ENCODE results near the gene HNRNPLL.

HNRNPLL gene

DNA sequence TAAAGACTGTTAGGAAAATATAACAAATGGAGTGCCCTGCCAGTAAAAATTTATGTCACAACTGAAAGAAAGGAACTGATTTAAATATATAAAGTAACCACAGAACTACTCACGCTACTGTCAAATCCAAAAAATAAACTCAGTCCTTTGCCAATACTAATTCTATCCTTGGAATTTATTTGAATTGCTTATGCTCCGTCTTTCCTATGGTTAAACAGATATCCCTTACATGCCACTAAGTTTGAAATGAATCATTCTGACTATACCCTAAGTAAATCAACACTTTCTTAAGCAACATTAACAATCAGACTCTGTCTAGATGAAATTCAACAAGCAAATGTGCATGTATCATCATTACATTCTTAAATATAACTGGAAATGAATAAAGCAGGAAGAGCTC lies 9.8 kb downstream of the HNRNPLL start:
- no peak for DNase-seq (ENCODE audit: low read depth in 2 of 2)

DNA sequence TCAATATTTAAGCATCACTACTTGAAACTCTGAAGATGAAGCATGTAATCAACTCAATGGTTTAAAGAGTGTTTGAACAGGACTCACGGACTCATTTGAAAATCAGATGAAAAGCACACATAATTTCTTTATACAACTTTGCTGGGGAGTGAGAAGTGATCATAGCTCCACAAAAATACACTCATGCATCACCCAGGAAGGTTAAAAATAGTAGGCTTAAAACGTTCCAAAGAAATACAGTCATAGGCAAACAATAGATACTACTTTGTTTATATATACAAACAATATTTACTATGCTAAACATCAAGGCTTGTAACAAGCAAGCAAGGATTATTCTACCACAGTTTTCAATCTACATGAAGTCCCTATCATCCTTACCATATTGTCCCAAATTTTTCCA lies 11.6 kb downstream of the HNRNPLL start:
- DNase-seq (ENCODE audit: low read depth in 2 of 2), result no peak

DNA sequence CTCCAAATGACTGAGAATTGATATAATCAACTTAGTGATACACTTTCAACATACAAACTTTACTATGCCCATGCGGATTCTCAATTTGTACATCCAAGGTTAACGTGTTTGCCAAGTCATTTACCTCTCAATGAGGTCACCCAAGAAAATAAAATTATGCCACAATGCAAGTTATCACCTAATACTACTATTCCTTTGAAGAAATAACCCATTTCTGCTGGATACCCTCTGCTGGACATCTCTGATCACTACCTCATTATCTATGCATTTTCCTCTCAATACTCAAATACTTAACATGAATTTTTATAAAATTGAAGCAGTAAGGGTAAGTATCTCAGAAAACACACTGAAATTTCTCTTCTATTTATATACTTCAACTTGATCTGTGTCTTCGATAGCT lies 12.7 kb downstream of the HNRNPLL start:
- DNase-seq (ENCODE audit: low read depth in 2 of 2), result no peak

DNA sequence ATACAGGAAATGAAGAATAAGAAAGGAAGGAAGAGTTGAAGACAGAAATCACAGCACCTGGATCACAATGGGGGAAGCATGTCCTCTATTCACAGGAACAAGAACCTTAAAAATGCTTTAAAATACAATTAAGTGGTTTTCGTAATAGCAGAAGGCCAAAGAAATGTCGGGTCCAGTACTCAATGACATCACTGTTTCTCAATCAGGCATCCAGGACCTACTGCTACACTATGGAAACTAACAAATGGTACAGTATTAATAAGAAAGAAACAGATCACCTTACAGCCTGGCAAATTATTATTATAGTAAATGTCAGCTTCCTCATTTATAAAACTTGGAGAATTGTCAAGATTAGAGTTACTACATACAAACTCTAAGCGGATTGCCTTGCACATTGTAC lies 15.8 kb downstream of the HNRNPLL start:
- DNase-seq (ENCODE audit: low read depth in 2 of 2), result no peak

DNA sequence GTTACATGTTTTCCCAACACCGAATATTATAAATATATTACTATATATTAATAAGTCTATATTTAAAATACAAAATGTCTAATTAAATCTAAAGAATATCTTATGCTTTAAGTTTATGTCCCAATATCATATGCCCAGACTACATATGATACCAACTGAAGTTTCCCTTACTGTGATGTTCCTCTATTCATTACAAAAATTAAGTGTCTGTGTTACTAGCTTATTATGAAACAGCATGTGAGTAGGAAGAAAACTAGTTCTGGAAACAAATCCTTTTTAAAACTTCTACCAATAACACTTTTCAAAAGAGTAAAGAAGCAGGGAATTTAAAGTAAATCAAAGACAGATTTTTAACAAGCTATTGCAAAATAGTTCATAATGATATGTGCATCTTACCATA lies 17.8 kb downstream of the HNRNPLL start:
- DNase-seq (ENCODE audit: low read depth in 2 of 2), result no peak

DNA sequence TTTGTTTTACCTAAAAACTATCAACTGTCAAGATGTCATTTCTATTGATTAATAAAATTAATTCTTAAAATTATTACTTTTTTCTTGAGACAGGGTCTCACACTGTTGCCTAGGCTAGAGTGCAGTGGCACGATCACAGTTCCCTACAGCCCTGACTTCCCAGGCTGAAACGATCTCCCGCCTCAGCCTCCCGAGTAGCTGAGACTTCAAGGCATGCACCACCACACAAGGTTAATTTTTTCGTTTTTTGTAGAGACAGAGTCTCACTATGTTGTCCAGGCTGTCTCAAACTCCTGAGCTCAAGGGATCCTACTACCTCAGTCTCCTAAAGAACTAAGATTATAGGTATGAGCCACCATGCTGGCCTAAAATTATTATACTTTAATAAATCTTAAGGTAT lies 18.7 kb downstream of the HNRNPLL start:
- no peak for DNase-seq (ENCODE audit: low read depth in 2 of 2)

DNA sequence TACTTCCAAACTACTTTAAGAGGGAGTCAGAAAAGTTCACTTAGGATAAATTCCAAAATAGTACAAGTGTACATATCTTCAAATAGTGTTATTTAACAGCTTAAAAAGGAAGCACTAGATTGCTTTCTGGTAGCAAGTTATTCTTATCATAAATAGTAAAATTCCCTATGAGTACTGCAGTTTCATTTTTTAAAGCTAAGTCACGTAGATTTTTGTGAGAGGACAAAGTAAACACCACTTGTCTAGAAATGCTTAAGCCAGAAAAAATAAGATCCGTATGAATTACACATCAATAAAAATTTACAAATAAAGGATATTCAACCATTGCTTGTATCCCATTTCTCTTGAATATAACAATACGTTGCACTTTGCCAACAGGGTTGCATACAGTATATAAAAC lies 19.2 kb downstream of the HNRNPLL start:
- no peak for DNase-seq (ENCODE audit: low read depth in 2 of 2)

DNA sequence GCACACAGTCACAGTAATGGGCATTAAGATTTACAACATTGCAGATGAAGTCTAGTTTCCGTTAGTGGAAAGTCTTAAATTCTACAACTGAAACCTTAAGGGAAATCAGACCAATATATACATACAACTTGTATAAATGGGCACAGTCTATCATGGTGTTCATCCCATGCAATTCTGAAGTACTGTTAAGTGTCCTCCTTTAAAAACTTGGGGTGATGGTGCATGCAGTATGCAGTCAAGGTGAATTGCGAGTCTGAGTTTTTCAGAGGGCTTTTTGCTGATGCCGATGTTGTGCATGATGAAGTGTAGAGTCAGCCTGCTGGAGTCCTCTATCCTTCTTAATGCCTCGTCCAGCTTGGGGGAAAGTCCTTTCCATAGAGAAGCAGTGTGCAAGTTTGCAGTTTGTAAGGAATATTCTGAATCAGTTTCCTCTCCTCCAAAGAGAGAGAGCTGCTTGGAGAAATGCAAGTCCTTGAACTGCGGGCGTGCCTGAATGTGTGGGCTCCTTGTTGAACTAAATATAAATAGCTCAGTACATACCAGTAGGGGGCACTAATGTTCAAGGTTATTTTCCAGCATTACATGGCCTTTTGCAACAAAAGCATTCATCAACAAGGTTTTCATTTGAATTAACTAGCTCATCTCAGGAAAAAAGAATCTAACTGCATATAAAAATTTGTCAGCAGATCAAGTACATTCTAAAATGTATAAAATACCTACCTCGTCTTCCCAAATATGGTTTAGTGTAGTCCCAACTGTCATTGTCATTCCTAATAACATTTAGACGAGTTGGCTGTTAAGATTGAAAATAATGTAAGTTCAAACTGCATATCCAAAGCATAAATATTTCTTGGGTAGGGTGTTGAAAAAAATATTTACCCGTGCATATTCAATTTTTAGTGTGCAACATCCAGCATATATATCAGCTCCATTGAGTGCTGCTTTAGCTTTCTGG lies 21.3 kb downstream of the HNRNPLL start:
- peak in 1 of 2 donors; percentile 8 for DNase-seq (ENCODE audit: low read depth in 2 of 2)

DNA sequence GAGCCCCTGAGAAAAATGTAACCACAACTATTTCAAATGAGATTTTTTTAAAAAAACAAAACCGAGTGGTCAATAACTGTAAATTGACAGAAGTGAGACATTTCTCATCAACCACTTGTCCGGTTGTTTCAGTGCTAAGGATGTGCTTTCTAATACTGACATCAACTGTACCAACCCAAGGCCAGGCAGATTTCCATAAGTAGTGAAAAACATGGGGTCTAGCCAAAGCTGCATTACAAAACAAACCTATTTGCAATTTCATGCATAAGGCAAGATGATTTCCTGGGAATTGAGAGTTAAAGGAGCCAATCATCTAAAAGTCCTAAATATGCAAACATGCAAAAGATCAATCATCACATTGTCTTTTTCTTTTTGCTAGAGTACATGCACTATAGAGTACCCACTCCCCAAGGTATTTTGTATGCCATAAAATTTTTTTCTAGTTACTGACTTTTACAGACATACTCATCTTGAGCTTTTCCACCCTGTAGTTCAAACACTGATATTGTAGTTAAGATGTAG lies 22.6 kb downstream of the HNRNPLL start:
- DNase-seq (ENCODE audit: low read depth in 2 of 2), result no peak

DNA sequence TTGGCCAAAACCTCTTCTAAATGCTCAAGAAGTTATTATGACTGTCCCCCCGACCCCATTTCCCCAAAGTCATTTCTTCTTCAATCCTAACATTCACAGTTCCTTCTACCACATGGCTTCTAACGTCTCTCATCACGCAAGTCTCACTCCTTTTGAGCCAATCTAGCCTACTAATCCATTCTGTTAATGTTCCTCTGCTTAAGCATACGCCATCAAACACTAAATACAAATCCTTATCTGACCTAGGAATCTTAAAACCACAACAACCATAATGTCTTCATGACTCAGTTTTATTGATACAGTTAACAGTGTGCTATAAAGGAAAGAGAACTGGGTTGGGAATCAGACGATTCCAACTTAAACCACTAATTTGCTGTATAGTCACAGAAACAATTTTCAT lies 23.9 kb downstream of the HNRNPLL start:
- DNase-seq (ENCODE audit: low read depth in 2 of 2), result no peak

DNA sequence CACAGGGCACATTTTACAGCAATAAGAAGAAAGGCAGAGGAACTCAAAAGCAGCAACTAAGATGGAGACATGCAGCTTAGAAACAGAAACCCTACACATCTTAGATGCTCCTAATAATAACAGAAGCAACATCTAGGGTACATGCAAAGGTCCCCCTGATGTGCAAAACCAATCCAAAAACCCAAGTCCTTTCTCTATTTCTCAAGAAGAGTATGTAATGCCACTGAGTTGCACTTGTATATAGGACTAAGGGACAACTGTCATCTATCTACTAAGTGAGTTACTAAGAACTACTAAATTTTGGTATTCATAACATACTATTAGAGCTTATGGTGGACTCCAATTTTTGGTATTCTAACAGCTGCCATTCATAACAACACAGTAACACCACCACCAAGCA lies 28.4 kb downstream of the HNRNPLL start:
- no peak for DNase-seq (ENCODE audit: low read depth in 2 of 2)

DNA sequence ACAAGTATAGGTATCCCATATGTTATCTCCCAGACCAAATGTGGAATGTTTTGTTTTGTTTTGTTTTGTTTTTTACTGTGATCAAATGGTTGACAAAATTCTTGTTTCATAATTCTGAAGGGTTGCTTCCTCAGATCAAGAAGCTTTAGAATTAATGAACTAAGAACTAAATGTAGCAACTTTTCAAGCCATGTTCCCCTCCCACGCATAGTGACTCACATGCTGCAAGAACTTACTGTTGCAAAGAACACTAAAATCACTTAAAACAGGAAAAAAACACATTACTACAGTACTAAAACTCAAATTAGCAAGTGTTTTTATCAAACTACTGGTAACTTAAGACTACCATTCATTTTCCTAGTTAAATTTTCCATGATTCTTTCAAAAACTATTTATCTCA lies 30.6 kb downstream of the HNRNPLL start:
- no peak for DNase-seq (ENCODE audit: low read depth in 2 of 2)

DNA sequence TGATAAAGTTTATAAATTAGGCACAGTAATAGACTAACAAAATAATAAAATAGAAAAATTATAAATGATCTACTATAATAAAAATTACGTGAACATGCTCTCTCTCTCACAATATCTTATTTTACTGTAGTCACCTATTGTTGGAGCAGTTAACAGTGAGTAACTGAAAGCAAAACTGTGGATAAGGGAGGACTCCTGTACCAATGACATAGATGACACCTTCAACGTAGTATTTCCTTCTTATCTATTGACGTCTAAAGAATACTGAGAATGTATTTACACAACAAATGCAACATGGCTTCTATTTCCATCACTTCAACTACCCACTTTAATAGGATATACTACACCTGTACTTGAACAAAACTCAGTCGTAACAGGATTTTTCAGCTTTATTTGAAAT lies 31.5 kb downstream of the HNRNPLL start:
- DNase-seq (ENCODE audit: low read depth in 2 of 2), result no peak

DNA sequence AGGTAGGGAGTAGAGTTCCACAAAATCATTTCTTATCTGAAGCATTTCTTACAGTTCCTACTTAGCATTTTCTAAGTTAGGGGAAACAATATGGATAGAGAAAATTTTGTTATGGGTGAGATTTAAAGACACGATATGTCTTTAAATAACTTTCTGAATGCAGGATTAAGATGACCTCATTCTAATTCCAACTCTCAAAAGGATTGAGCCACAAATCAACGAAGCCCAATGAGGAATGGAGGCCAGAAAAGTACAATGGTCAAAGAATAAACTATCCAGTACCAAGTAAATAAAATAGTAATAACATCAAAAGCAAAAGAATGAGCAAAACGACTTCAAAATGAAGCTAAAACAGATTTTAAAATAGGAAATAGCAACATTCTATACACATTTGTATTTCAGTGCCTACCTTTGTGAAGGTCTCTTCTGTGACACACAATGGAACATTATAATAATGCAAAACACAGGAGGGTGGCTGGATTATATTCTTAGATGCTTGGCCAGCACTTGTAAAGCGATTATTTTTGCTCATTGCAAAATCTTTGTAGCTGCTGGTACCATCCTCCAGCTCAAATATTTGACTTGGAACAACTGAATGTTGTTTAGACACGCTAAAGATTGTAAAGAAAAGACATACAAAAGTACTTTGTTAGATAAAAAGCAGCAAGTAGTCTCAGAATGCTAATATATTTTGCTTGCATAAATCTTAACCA lies 33.8 kb downstream of the HNRNPLL start:
- no peak for DNase-seq (ENCODE audit: low read depth in 2 of 2)

DNA sequence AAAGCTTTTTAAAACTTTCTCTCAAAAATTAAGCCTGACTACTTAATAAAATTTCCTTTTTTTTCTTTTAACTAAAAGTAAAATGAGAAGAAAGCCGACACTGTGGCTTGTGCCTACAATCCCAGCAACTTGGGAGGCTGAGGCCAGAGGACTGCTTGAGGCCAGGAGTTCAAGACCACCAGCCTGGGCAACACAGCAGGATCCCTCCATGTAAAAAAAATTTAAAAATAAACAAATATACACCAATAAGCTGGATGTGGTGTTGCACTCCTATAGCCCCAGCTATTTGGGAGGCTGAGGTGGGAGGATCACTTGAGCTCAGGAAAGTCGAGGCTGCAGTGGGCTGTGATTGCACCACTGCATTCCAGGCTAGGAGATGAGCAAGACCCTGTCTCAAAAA lies 37.4 kb downstream of the HNRNPLL start:
- no peak for DNase-seq (ENCODE audit: low read depth in 2 of 2)

DNA sequence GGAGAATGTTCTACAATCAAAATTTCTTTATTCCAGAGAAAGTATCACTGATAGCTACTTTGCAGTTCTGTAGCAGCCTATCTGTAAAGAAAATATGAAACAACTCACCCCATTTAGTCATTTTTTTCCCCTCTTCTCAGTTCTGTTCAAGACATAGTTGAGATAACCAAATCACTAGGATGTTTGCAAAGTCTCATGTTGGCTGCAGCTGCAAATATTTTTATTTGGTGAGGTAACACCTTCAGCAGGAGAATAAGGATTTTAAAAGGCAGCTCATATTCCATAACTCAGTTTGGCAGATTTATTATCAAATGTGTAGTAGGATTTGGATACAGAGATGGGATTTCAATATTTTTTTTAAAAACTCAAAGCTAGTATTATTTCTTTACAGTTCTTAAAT lies 41.0 kb downstream of the HNRNPLL start:
- DNase-seq (ENCODE audit: low read depth in 2 of 2), result no peak

DNA sequence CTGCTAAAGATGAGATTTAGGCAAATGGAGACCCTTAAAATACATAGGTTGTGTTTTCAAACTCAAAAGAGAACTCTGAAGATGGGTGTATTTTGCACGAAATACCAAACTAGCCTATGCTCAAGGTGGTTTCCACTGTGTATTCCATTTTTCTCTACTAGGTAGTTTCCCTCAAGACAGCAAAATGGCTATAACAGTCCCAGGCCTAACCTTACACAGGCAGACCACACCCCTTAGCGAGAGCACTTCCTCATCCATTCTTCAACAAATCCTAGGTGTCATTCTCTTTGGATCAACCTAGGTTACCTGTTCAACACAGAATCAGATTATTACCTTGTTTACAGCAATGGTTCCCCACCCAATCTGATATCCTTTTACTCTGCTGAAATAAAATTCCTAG lies 42.6 kb downstream of the HNRNPLL start:
- DNase-seq (ENCODE audit: low read depth in 2 of 2), result no peak

DNA sequence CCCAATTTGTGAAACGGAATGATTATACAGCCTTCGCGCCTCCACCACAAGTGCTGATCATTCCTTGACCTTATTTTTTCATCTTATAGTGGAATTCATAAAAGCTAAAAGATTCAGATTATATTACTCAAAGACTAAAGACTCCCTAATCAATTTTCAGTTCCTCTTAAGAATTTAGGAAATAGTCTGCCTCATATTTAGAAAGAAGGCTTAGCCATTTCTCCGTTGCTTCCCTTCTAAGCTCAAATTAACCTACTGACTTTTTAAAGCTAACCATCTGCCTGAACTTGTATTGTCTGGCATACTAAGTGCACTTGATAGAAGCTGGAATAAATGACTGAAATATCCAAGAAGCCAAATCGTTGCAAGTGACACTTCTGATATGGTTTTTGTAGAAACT lies 44.7 kb downstream of the HNRNPLL start:
- DNase-seq (ENCODE audit: low read depth in 2 of 2), result no peak

DNA sequence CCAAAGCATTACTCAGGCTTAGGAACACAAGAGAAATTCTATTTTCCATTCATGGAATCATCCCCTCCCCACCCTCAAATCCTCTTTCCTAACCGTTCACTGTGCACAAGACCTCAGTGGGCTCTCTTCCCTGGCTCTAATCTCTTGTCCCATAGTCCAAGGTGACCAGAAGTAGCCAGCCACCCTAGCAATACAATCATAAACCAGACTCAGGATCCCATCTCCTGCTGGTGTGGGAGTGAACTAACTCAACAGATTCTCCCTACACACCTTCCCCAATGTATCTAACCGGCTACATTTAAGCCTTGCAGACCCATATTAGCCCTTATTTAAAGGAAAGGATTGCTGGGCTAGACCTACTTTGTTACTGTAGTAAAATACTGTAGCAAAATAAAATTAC lies 45.5 kb downstream of the HNRNPLL start:
- no peak for DNase-seq (ENCODE audit: low read depth in 2 of 2)

DNA sequence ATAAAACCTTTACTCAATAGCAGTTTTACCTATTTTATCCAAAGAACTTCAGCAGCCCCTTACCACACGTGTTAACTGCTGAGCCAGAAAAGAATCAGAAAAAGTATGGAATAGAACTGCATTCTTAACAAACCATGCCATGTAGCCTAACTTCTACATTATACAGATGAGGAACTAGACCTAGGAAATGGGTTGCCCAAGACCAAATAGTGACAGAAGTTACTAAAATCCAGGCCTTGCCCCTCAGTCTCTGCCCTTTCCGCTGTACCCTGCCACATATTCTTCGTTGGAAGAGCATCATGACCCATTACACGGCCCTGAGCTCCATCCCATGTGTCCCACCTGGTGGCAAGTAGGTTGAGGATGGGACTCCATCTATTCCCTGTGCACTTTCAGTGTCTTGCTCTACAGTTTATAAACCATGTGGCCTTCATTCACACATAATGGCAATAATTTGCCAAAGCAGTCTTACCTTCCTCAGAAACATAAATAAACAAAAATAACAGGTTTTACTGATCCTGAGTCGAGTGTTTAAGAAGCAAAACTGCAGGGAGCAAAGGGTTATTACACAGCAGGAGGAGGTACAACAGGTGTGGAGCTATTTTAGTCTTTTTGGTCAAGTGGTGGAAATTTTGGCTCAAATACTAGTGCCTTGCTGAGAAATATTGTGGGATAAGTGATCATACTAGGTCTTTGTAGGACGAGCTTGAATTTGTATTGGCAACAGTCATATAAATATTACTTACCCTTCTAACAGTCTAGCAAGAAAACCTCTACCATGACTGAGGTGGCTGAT lies 46.5 kb downstream of the HNRNPLL start:
- no peak for DNase-seq (ENCODE audit: low read depth in 2 of 2)

DNA sequence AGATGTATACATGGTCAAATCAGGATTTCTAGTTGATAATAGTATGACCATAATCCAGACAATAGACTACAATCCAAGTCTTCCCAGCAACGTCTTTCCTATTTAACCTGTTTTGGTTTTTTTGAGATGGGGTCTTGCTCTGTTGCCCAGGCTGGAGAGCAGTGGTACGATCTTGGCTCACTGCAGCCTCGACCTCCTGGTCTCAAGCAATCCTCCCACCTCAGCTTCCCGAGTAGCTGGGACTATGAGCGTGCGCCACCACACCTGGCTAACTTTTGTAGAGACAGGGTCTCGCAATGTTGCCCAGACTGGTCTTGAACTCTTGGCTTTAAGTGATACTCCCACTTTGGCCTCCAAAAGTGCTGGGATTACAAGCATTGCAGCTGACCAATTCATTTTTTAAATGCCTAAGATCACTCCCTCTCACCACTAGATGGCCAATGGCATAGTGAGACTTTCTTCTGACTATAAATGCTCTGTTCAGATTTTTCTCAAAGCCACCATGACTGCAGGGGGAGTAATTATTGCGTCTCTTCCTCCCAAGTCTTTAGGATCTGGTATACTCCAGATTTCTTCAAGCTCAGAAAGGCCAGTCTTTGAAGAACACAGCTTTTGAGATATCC lies 47.6 kb downstream of the HNRNPLL start:
- DNase-seq (ENCODE audit: low read depth in 2 of 2), result no peak

DNA sequence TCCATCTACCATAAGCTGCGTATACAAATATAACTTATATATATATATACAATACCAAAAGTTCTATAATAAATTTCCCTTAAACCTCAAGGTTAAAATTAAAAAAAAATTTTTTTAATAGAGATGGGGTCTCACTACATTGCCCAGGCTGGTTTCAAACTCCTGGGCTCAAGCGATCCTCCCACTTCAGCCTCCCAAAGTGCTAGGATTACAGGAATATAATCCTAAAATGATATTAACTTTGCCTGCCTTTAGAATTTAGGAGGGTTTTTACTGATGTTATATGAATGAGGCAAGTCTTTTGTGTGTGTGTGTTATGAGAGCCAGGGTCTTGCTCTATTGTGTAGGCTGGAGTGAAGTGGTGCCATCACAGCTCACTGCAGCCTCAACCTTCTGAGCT lies 49.2 kb downstream of the HNRNPLL start:
- DNase-seq (ENCODE audit: low read depth in 2 of 2), result no peak
